OCI-LY3 (cell line): ENCODE results near the gene UST.

ENCODE experiments used
- CTCF ChIP-seq: fragments of 200-600, 300-600 bp; sonication (generic); IDR thresholded peaks from 2 replicates; pipeline ENCODE4 v1.5.1; 2014; ENCODE audit warnings: antibody characterized with exemption, low read length, low read depth
- EZH2phosphoT487 ChIP-seq: fragments of 200-600 bp; shearing (Covaris generic); IDR thresholded peaks from 2 replicates; pipeline ENCODE4 v1.6.1; 2018; ENCODE audit warnings: antibody characterized with exemption, mixed run types, low read depth

GRCh38 chr6:148845464-148845863, 98.6 kb downstream of the UST start:
- TF ChIP-seq CTCF (no peak), EZH2phosphoT487 (no peak)
